DMS114 treated with DMSO at 0.1 percent for 48 hours (cell line): ENCODE results near the gene PSMD13.

Experiments
- DNase-seq: peaks from one replicate; lab custom pipeline; 2025; ENCODE audit not compliant: unreplicated experiment; lab: John Stamatoyannopoulos, UW

Gene PSMD13

DNA sequence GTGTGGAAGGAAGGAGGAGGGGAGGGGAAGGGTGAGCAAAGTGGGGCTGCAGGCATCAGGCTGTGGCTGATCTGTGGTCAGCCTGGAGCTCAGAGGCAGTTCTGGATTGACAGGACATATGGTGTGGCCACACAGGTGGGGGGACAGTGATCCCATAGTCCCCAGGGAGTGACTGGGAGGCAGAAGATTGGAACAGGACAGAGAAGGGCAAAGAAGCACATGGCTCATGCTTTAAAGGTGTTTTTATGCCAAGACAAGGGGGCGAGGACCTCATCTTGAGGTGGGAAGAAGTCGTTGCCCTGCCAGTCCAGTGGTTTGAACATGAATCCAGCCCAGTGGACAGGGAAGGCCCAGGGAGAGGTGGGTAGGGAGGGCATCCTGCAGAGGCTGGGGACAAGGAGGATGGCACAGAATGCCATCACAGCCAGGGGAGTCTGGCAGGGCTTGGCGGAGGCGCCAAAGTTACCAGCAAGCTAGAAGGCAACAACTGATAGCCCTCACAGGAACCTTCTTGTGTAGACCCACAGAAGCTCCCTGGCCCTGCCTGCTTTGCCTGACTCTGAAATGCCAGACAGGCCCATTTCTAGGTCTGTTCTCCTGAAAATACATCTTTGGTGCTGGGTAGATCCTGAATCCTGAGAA is 32.7 kb upstream of the PSMD13 start:
- DNase-seq, result no peak

DNA sequence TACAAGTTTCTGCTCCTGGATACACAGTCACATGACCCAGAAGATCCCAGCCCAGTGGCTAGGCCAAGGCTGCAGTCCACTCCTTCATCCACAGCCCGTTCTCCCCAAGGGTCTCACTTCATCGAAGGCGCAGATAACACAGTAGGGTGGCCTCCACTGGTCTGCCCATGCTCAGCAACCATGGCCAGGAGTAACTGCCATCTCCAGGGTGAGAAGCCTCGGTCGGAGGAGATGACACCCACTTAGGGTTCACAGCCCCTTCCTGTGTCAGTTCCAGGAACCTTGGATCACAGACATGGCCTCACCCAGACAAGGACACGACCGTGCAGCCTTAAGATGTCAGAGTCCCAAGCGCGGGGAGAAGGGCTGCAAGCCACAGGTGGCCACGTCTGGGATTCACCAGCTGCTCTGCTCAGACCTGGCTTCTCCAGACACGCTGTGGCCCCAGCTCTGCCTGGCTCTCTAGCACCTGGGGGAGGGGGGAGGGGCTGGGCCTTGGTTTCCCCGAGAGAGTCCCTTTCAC is 32.1 kb upstream of the PSMD13 start:
- no peak for DNase-seq

DNA sequence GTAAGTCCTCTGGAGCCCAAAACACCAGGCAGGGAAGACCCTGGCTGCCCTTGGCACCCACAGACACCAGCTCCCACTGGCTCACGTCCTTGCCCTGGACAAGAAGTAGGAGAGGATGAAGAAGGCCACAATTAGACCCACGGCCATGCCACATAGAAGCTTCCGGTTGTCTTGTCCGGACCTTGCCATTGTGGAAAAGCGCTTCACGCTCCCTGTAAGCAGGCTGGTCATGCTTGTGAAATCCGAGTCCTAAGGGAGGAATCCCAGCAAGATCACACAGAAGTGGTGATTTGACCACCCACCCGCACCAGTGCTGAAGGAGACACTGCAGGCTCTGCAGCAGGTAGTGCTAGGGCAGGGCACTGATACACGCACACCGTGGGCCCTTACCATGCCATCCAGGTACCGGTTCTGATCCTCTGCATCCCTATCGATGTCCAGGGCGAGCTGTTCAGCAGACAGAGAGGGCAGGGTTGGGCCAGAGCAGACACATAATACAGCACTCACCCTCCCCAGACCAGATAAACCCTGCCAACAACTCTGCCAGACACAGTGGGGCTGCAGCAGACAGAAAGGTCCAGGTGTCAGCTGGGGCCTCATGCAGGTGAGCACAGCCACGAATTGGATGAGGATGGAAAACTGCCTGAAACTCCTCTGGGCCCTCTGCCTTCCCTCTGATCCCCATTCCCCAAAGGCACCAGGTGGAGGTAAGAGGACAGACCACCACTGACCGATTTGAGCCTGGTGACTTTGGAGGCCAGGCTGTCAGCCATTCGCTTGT is 31.4 kb upstream of the PSMD13 start:
- no peak for DNase-seq

DNA sequence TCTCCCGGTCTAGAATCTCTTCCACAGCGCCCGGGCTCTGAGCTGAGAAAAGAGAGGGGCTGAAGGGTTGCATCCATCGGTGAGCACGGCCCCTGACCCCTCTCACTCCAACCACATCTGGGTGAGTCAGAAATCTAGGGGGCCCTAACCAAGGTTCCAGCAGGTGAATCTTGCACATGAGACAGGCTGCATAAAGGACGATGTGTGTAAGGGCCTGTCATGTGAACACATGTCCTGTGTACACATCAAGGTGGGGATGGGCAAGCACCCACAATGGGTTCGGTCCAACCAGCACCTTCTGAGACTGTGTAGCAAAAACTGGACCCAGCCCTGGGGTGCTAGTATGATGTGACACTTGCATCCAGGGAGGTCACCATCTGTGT is 30.8 kb upstream of the PSMD13 start:
- DNase-seq, result no peak

DNA sequence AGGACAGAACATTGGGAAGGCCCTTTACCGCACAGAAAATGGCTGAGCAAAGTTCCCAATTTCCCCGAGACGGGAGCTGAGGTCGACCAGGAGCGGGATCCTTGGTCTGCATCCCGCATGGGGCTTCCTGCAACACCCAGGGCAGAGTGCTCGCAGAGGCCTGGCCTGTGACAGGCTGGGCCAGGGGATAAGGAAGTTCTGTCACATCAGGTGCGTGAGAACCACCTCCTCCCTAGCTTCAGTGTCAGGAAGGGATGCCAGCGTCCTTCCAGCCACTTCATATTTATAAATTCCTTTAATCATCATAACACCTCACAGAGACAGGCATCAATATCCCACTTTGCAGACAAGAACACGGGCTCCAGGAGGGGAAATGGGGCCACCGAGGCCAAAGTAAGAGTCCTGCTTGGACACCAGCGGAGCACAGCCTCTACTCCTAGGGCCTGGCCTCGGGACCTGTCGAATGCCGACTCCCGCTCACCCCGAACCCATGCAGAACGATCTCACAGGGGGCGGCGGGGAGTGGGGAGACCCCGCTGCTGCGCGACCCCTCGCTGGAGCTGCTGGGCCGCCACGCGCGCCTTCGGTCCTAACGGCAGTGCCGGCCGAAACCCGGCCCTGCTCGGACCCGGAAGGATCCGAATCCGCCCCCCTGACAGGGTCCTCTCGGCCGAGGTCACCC is 30.1 kb upstream of the PSMD13 start:
- DNase-seq, result no peak

DNA sequence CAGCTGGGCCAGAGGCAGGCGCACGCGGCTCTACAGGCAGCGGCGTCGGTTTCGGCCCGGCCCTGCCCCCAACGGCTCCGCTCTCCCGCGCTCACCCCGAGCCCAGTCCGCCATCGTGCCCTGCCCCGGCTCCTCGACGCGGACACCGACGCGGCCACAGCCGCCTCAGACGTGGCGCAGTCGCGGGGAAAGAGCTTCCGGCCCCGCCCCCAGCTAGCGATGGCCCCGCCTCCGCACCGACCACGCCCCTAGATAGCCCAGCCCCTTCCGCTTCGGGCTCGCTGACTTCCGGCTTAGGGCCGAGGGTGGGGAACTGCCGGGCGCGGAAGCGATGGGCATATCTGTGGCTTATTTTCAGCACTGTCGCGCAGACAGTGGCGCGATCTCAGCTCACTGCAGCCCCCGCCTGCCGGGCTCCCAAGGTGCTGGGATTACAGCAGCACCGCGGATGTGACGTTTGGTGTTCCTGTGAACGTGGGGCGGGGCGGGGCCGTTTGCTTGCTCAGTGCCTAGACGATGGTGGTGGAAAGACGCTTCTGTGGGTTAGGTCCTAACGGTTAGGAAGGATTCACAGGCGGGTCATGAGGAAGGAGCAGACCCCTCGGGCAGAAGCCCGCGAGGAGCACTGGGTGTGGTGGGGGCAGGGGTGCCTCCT is 29.4 kb upstream of the PSMD13 start, which contains the start of the genes BET1L and RIC8A:
BET1L (minus strand) TSS at position 192 of the 655 bp plus-strand sequence; CDS start at position 114, 78 bp downstream.
RIC8A (plus strand) TSS at position 501 of the 655 bp plus-strand sequence. CDS start 1,147 bp downstream, outside the sequence.
- DNase-seq, result peak; percentile 82

DNA sequence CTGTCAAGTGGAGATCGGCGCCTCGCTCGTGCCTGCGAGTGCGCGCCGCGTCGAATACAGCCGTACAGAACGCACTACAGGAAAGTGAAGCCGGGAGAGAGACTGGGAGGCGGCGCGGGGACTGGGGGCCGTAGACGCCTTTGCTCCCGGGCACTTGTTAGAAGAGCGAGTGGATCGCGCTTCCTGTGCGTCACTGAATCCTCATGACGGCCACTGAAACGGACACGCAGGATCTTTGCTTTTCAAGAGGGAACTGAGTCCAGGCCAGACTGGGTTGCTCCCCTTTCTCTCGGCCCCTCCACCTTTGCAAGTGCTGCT is 29.0 kb upstream of the PSMD13 start:
- DNase-seq, result no peak

DNA sequence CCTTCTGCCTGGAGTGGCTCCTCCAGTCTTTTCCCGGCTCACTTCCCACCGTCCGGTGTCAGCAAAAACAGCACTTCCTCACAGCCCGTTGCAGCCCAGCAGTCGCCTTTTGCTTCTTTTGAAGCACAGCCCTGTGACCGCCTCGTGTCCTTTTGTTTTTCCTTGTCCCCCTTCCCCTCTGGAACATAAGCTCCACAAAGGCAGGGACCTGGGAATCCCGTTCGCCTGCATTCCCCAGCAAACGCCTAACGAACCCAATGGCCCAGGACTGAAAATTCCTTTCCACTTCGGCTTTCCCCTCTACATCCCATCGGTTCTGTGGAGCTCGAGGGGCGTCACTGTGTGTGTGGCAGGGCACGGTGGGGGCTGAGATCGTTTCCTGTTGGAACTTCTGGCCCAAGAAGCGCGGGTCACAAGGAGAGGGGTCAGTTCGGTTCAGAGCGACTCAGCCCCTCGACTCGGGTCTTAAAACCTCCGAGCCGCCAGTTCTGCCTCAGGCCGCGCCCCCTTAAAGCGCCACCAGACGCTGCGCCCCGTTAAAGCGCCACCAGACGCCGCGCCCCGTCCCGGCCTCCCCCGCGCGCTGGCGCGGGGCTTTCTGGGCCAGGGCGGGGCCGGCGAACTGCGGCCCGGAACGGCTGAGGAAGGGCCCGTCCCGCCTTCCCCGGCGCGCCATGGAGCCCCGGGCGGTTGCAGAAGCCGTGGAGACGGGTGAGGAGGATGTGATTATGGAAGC is 28.4 kb upstream of the PSMD13 start:
- DNase-seq, result peak; percentile 21

DNA sequence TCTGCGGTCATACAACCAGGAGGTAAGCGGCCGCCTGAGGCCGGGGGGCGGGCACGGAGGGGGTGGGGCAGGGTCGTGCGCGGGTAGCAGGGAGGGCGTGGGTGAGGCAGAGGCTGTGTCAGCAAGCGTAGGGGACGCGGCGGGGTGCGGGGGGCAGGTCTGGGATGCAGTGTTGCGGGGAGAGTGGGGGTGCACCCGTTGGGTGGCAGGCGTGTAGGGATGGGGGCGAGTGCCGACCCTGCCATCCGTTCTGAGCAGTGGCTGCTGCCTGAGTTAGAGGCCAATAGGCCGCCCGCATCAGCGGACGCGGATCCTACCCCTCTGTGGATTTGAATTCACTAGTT is 27.9 kb upstream of the PSMD13 start:
- DNase-seq, result no peak

DNA sequence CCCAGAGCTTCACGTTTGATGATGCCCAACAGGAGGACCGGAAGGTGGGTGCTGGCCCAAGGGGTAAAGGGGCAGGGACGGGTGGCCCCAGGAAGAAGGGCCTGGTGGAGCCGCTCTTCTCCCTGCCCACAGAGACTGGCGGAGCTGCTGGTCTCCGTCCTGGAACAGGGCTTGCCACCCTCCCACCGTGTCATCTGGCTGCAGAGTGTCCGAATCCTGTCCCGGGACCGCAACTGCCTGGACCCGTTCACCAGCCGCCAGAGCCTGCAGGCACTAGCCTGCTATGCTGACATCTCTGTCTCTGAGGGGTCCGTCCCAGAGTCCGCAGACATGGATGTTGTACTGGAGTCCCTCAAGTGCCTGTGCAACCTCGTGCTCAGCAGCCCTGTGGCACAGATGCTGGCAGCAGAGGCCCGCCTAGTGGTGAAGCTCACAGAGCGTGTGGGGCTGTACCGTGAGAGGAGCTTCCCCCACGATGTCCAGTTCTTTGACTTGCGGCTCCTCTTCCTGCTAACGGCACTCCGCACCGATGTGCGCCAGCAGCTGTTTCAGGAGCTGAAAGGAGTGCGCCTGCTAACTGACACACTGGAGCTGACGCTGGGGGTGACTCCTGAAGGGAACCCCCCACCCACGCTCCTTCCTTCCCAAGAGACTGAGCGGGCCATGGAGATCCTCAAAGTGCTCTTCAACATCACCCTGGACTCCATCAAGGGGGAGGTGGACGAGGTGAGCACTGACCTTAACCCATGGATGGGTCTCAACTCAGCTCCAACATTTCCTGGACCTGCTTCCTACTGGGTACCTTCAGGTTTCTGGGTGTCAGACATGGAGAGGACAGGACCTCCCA is 27.3 kb upstream of the PSMD13 start:
- no peak for DNase-seq

DNA sequence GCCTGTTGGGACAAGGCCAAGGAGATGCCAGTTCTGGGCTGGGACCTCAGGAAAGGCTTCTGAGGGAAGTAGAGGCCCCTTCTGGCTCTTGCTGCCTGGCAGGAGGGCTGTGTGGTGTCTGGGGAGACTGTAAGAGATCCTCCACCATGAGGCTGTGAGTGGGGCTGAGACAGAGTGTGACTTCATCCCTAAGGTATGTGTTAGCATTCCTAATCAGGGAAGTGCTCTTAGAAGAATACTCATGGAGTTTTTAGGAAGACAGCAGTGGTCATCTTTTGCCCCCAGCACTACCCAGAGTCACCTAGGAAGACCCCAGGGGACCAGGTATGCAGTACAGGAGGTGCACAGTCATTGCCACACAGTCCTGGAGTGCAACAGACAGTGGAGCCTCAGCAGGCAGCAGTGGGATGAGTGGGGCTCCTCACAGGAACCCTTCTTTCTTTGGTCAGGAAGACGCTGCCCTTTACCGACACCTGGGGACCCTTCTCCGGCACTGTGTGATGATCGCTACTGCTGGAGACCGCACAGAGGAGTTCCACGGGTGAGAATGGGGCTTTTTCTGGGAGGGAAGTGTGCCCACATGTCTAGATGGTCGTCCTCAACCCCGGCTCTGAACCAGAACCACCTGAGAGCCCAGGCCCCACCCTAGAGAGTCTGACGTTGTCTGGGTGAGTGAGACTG is 26.5 kb upstream of the PSMD13 start:
- DNase-seq, result no peak

DNA sequence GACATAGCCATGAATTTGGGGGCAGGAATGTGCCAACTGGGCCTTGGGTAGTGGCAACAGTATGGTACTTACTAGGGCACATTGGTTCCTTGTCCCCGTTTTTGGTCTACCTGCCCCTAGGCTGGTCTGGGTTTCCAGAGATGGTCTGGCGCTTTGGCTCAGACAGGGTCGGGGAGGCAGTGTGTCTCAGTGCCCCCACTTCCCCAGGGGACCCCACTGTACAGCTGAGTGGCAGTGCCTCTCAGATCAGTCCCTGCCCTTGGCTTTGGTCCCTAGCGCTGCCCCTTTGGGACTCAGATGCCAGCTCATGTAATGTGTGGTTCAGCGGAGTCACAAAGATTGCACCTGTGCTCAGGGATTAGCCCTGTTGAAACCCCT is 26.0 kb upstream of the PSMD13 start:
- DNase-seq, result no peak

DNA sequence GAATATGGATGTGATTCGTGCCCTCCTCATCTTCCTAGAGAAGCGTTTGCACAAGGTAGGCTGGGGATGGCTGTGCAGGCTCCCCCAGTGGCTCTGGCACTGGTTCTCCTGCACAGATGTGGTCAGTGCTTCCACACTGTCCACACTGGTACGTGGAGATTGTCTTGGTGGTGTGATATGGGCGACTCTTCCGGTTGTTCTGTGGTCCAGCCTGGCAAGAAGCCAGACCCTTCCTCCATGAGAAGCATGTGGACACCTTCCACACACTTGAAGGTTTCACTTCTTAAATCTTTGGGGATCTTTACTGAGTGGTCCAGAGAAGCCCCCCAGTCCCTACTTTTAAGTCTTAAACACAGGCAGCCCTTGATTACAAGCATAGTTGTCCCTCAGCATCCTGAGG is 25.5 kb upstream of the PSMD13 start:
- no peak for DNase-seq

DNA sequence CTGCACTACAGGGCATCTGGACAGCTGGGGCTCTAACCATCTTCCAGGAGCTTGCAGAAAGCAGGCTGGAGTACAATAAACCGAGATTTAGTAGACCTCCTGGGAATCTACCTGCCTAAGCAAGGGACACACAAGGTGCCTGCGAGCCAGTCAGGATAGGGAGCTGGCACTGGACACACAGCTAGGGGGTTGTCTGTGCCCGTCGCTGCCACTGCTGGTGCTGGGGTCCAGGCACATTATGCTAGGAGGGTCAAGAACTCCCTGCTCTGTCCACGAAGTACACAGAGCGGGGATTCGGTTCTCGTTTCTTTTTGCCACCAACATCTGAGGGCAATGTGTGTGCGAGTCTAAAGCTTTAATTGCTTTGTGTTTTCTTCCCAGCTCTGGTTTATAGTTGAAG is 25.0 kb upstream of the PSMD13 start:
- no peak for DNase-seq

DNA sequence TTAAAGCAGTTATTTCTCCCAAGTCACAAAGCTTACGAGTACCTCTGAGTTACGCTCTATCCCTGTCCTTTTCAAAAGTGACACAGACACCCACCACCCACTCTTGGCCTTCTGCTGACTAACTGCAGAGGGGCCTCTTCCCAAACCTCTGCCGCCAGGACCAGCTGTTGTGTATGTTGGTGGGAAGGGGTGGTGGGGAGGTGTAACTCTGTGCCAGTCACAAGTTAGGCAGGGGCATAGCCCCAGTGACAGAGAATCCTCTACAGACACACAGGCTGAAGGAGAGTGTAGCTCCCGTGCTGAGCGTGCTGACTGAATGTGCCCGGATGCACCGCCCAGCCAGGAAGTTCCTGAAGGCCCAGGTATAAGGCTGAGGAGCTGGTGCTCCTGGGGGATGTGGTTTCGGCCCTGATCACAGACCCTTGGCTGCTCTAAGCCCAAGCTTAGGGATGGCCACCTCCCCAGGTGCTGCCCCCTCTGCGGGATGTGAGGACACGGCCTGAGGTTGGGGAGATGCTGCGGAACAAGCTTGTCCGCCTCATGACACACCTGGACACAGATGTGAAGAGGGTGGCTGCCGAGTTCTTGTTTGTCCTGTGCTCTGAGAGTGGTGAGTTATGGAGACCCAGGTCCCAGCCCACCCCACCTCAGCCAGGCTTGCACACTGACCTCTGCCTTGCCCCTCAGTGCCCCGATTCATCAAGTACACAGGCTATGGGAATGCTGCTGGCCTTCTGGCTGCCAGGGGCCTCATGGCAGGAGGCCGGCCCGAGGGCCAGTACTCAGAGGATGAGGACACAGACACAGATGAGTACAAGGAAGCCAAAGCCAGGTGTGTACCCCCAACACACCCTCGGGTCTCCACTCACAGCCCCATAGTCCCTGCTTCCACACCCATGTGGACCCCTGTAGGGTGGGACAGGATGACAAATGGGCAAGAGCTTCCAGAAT is 24.4 kb upstream of the PSMD13 start:
- no peak for DNase-seq

DNA sequence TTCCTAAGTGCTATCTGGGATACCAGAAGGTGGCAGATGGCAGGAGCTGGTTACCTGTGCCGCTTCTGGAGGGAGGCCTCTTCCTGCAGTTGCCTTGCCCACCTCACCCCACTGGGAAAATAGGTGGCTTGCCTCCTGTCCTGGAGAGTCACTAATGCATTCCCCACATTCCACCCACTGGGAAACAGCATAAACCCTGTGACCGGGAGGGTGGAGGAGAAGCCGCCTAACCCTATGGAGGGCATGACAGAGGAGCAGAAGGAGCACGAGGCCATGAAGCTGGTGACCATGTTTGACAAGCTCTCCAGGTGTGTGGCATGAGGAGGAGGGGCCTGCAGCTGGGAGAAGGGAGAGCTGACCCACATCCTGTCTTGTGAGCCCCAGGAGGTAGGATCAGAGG is 23.7 kb upstream of the PSMD13 start:
- DNase-seq, result no peak

DNA sequence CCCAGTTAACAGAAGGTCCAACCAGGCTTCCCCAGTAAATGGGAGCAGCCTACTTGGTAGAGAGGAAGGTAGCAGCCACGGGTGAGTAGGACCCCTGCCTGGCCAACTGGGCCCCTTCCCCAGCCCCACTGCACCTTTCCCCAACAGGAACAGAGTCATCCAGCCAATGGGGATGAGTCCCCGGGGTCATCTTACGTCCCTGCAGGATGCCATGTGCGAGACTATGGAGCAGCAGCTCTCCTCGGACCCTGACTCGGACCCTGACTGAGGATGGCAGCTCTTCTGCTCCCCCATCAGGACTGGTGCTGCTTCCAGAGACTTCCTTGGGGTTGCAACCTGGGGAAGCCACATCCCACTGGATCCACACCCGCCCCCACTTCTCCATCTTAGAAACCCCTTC is 22.7 kb upstream of the PSMD13 start:
- DNase-seq, result no peak

DNA sequence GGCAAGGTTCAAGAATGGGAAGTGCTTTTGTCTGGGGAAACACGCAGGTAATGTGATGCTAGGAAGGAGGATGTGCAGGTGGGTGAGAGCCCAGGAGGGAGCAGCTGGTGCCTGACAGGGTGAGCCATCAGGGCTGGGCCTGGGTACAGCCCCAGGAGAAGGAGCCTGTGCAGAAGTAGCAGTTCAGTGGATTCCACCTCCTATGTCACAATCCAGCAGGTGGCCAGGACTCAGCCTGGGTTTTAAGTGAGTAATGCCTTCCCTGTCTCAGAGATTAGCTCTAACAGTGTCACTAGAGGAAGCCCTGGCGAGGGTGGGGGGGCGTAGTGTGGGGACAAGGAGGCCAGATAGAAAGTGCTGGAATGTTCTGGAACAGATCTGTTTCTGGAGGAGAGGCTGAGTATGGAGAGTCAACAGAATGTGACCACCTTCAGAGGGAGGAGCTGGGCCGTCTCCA is 21.2 kb upstream of the PSMD13 start:
- DNase-seq, result no peak
